IMR-90 (cell line): ENCODE measurements around the gene SLC30A2. TPM values are rescaled to one million over a fixed set of nuclear protein-coding genes. Genes with fewer than 3 reads are reported as not detected.

ENCODE experiments used
- ATAC-seq: fragments of 200-7000 bp; cut with Tn5 transposase; 2 replicates; pipeline ENCODE4 v1.9.1; 2020; ENCODE audit warnings: low read depth, mild to moderate bottlenecking, moderate library complexity
- BruUV-seq: library from RNA; stranded (reverse); fragments of 400-500 nt; replicated peaks from 2 replicates; lab custom pipeline; 2021; lab: Mats Ljungman, UMichigan
- CTCF ChIA-PET: fragments of 300-600 bp; formaldehyde crosslinking; extraction: SDS; loops from one replicate; lab custom pipeline; 2021; ENCODE audit warnings: antibody characterized with exemption; lab: Yijun Ruan, JAX
- POLR2A ChIA-PET: fragments of 300-600 bp; sonication (Branson Sonifier 250); formaldehyde crosslinking; loops from one replicate; lab custom pipeline; 2022; ENCODE audit warnings: antibody characterized with exemption; ENCODE audit not compliant: unreplicated experiment; lab: Charles Lee
- DNase-seq: peaks from one replicate; pipeline ENCODE4 v3.0.0; 2013
- H2AFZ ChIP-seq: replicated peaks from 2 replicates; pipeline ENCODE3; 2013; ENCODE audit warnings: low read length, mild to moderate bottlenecking; ENCODE audit not compliant: poor library complexity
- H2AK5ac ChIP-seq: 2 replicates; pipeline ENCODE4 v1.6.1; 2013; ENCODE audit warnings: low read depth, low read length, inconsistent platforms
- H2AK9ac ChIP-seq: replicated peaks from 2 replicates; pipeline ENCODE3; 2013; ENCODE audit warnings: mild to moderate bottlenecking, low read depth, low read length, moderate library complexity; ENCODE audit not compliant: poor library complexity
- H2BK120ac ChIP-seq: 2 replicates; pipeline ENCODE4 v1.6.1; 2013; ENCODE audit warnings: low read depth, low read length, inconsistent platforms
- H2BK15ac ChIP-seq: 3 replicates; pipeline ENCODE4 v1.6.1; 2013; ENCODE audit warnings: low read depth, low read length, inconsistent platforms
- H2BK20ac ChIP-seq: 2 replicates; pipeline ENCODE4 v1.6.1; 2013; ENCODE audit warnings: low read depth, mild to moderate bottlenecking, inconsistent platforms, low read length, moderate library complexity
- H2BK5ac ChIP-seq: 2 replicates; pipeline ENCODE4 v1.6.1; 2013; ENCODE audit warnings: mild to moderate bottlenecking, low read depth, low read length, inconsistent platforms; ENCODE audit not compliant: poor library complexity, severe bottlenecking
- H3K14ac ChIP-seq: replicated peaks from 2 replicates; pipeline ENCODE4 v1.6.1; 2013; ENCODE audit warnings: low read depth, low read length, inconsistent platforms
- H3K18ac ChIP-seq: 2 replicates; pipeline ENCODE4 v1.6.1; 2013; ENCODE audit warnings: low read depth, low read length, control low read depth
- H3K23ac ChIP-seq: 2 replicates; pipeline ENCODE4 v1.6.1; 2013; ENCODE audit warnings: low read depth, low read length, inconsistent platforms
- H3K27ac ChIP-seq: 2 replicates; pipeline ENCODE4 v1.5.1; 2013; ENCODE audit warnings: mild to moderate bottlenecking, control low read depth, low read length; ENCODE audit not compliant: insufficient read depth
- H3K27me3 ChIP-seq: 2 replicates; pipeline ENCODE4 v1.6.1; 2013; ENCODE audit warnings: low read length; ENCODE audit not compliant: control insufficient read depth, insufficient read depth
- H3K36me3 ChIP-seq: 2 replicates; pipeline ENCODE4 v1.6.1; 2013; ENCODE audit warnings: low read length, mixed read lengths; ENCODE audit not compliant: control insufficient read depth, insufficient read depth
- H3K4ac ChIP-seq: 2 replicates; pipeline ENCODE4 v1.6.1; 2013; ENCODE audit warnings: low read depth, low read length, inconsistent platforms
- H3K4me1 ChIP-seq: 2 replicates; pipeline ENCODE4 v1.6.1; 2013; ENCODE audit warnings: low read length, mixed read lengths; ENCODE audit not compliant: control insufficient read depth, insufficient read depth
- H3K4me2 ChIP-seq: 2 replicates; pipeline ENCODE4 v1.6.1; 2013; ENCODE audit warnings: low read depth, mild to moderate bottlenecking, control low read depth, low read length, moderate library complexity
- H3K4me3 ChIP-seq: 2 replicates; pipeline ENCODE4 v1.5.1; 2013; ENCODE audit warnings: low read depth, mild to moderate bottlenecking, control low read depth, low read length, moderate library complexity; ENCODE audit not compliant: insufficient read depth
- H3K56ac ChIP-seq: 2 replicates; pipeline ENCODE4 v1.6.1; 2013; ENCODE audit warnings: low read length, inconsistent platforms; ENCODE audit not compliant: insufficient read depth; ENCODE audit errors: extremely low read depth
- H3K79me1 ChIP-seq, 2 experiments: 2 replicates each; pipeline ENCODE4 v1.6.1; 2013; ENCODE audit warnings: low read length in 2 of 2, inconsistent platforms in 1 of 2, low read depth in 1 of 2
- H3K9ac ChIP-seq: 2 replicates; pipeline ENCODE4 v1.6.1; 2013; ENCODE audit warnings: low read depth, low read length, control low read depth
- H3K9me1 ChIP-seq: 2 replicates; pipeline ENCODE4 v1.6.1; 2013; ENCODE audit warnings: low read length, inconsistent platforms; ENCODE audit not compliant: insufficient read depth
- H3K9me3 ChIP-seq: 2 replicates; pipeline ENCODE4 v1.6.1; 2013; ENCODE audit warnings: low read length; ENCODE audit not compliant: control insufficient read depth, insufficient read depth
- H4K20me1 ChIP-seq: 2 replicates; pipeline ENCODE4 v1.6.1; 2013; ENCODE audit warnings: low read length, inconsistent platforms; ENCODE audit not compliant: insufficient read depth
- H4K5ac ChIP-seq: 2 replicates; pipeline ENCODE4 v1.6.1; 2013; ENCODE audit warnings: mild to moderate bottlenecking, low read depth, low read length, control low read depth
- H4K8ac ChIP-seq, 2 experiments: 2 replicates each; pipeline ENCODE4 v1.6.1; 2013; ENCODE audit warnings: low read depth in 2 of 2, low read length in 2 of 2, control low read depth in 1 of 2, inconsistent platforms in 1 of 2
- H4K91ac ChIP-seq: 2 replicates; pipeline ENCODE4 v1.6.1; 2013; ENCODE audit warnings: low read depth, low read length, inconsistent platforms; ENCODE audit not compliant: insufficient read depth
- MAZ ChIP-seq: IDR thresholded peaks from 2 replicates; pipeline ENCODE4 v1.6.1; 2012; ENCODE audit warnings: low read depth, mild to moderate bottlenecking, low read length, improper control_type of control experiment, moderate library complexity, borderline replicate concordance
- RAD21 ChIP-seq: IDR thresholded peaks from 2 replicates; pipeline ENCODE4 v1.6.1; 2012; ENCODE audit warnings: low read length, improper control_type of control experiment
- RCOR1 ChIP-seq: IDR thresholded peaks from 2 replicates; pipeline ENCODE4 v1.6.1; 2012; ENCODE audit warnings: mild to moderate bottlenecking, low read length, improper control_type of control experiment; ENCODE audit not compliant: insufficient replicate concordance
- RFX5 ChIP-seq: IDR thresholded peaks from 2 replicates; pipeline ENCODE4 v1.8.0; 2012; ENCODE audit warnings: low read depth, mild to moderate bottlenecking, low read length, moderate library complexity
- SMC3 ChIP-seq: fragments of 150-350 bp; IDR thresholded peaks from 2 replicates; pipeline ENCODE4 v1.6.1; 2016; ENCODE audit warnings: low read depth, mild to moderate bottlenecking, antibody characterized with exemption, low read length, moderate library complexity
- WGBS, 2 experiments: methylation state at CpG; one replicate each; pipeline versions ENCODE4 v1.1.5 to v1.1.7; 2013; ENCODE audit warnings: missing lambda C conversion rate in 2 of 2; ENCODE audit not compliant: insufficient read length in 1 of 2; ENCODE audit errors: extremely low coverage in 2 of 2; 5-methylcytosine and 5-hydroxymethylcytosine counted together
- dilution Hi-C: fragments of 300-500 bp; cut with HindIII; formaldehyde crosslinking; loops from one replicate; pipeline ENCODE4 v1.14.3; 2018; ENCODE audit warnings: low sequenced_read_pairs; ENCODE audit not compliant: unreplicated experiment
- in situ Hi-C: fragments of 300-500 bp; cut with MboI; formaldehyde crosslinking; loops from 3 replicates; pipeline ENCODE4 v1.14.3; 2019; ENCODE audit warnings: low sequenced_read_pairs, inconsistent platforms, mixed read lengths
- intact Hi-C: fragments of 100-400 bp; cut with micrococcal nuclease; formaldehyde crosslinking; loops from 2 replicates; pipeline ENCODE4 v1.10.0; 2022
- polyA plus RNA-seq, 3 experiments: library from polyadenylated mRNA; depleted of rRNA; stranded (reverse); fragments of >200 nt; gene quantifications; 2 replicates each; pipeline ENCODE4 v1.2.3, GENCODE V29; 2012; ENCODE audit warnings: low replicate concordance in 1 of 3
- total RNA-seq: library from RNA; depleted of rRNA; stranded (reverse); fragments of >200 nt; gene quantifications from 2 replicates; pipeline ENCODE4 v1.2.3, GENCODE V29; 2012
- TF ChIP-seq, protein P1 (sequence below): fragments of 150-350 bp; IDR thresholded peaks from 2 replicates; pipeline ENCODE4 v1.6.1; 2017; ENCODE audit warnings: mild to moderate bottlenecking, antibody characterized with exemption, low read length, low read depth
- TF ChIP-seq, protein P2 (sequence below): conservative IDR thresholded peaks from 2 replicates; pipeline ENCODE4 v1.5.1; 2012; ENCODE audit warnings: mild to moderate bottlenecking, low read depth, low read length, improper control_type of control experiment

SLC30A2 gene
- total and polyA plus RNA-seq, 2 of the 4 experiments (the other 2 are of a cell fraction): not detected

- TF ChIP-seq, protein P1, sequence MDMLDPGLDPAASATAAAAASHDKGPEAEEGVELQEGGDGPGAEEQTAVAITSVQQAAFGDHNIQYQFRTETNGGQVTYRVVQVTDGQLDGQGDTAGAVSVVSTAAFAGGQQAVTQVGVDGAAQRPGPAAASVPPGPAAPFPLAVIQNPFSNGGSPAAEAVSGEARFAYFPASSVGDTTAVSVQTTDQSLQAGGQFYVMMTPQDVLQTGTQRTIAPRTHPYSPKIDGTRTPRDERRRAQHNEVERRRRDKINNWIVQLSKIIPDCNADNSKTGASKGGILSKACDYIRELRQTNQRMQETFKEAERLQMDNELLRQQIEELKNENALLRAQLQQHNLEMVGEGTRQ: no peak
These were observed 56.3 kb downstream of the SLC30A2 start (continued) for GRCh38 chr1:25989440-25990234.

DNA sequence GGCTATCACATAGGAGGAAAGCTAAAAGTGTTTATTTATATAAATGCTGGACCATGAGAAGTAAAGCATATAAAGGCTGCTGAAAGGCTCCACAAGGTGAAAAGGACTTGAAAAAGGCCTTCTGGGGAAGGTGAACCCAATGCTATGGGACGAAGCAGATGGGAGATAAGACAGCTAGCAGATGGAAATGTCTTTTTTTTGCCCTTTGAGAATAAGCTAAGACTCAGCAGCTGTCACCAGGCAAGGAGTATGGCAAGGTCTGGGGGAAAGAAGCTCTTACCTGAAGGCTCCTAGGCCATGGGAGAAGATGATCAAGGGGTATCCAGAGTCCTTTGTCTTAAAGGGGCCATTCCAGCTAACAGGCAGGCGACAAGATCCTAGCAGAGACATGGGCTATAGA, 58.0 kb downstream of the SLC30A2 start:
- Histone ChIP-seq H3K18ac (no peak overlapping the region), H3K9me3 (no peaks in the 10 kb centered on the region), H3K9ac (no peak overlapping the region), H3K4me2 (no peak overlapping the region), H3K36me3 (peaks cover 22% of the 10 kb centered on the region), H4K91ac (no peak overlapping the region), H2BK120ac (no peak overlapping the region), H2BK5ac (no peak overlapping the region), H3K14ac (no peak overlapping the region), H2AK9ac (no peak overlapping the region), H3K4ac (no peak overlapping the region), H3K27ac (no peak overlapping the region), H2AK5ac (no peak overlapping the region), H4K8ac (no peak overlapping the region), H2BK15ac (no peak overlapping the region), H3K4me1 (peaks cover 10% of the 10 kb centered on the region), H3K23ac (no peak overlapping the region), H3K27me3 (no peaks in the 10 kb centered on the region), H3K4me3 (no peak overlapping the region), H3K79me1 (peaks cover 9 to 22% of the 10 kb centered on the region in 2 experiments; a peak in 3 of 4 replicates), H3K9me1 (peaks cover 12% of the 10 kb centered on the region), H3K56ac (no peak overlapping the region), H4K5ac (no peak overlapping the region), H2BK20ac (no peak overlapping the region), H4K20me1 (no peaks in the 10 kb centered on the region), H2AFZ (no peak overlapping the region)
- BruUV-seq: no TSS peak
- TF ChIP-seq, protein P2, sequence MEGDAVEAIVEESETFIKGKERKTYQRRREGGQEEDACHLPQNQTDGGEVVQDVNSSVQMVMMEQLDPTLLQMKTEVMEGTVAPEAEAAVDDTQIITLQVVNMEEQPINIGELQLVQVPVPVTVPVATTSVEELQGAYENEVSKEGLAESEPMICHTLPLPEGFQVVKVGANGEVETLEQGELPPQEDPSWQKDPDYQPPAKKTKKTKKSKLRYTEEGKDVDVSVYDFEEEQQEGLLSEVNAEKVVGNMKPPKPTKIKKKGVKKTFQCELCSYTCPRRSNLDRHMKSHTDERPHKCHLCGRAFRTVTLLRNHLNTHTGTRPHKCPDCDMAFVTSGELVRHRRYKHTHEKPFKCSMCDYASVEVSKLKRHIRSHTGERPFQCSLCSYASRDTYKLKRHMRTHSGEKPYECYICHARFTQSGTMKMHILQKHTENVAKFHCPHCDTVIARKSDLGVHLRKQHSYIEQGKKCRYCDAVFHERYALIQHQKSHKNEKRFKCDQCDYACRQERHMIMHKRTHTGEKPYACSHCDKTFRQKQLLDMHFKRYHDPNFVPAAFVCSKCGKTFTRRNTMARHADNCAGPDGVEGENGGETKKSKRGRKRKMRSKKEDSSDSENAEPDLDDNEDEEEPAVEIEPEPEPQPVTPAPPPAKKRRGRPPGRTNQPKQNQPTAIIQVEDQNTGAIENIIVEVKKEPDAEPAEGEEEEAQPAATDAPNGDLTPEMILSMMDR: no peak
- TF ChIP-seq RCOR1: no peak
- no peak for TF ChIP-seq MAZ
- TF ChIP-seq RFX5: no peak
- no peak for TF ChIP-seq RAD21
- TF ChIP-seq SMC3: no peak
- ChIA-PET CTCF (interaction anchor here (0.6 to 1.3 kb wide), 2 partner anchors 10 to 30 kb away, joined by 5 to 7 read pairs; partner anchors contain the start of gene PAFAH2), POLR2A (interaction anchor here (1.2 to 1.6 kb wide), 2 partner anchors 10 to 96 kb away, joined by 4 to 14 read pairs; partner anchors contain the start of gene PAFAH2)
- in situ Hi-C loops (no loop called here), intact Hi-C loops (no loop called here), dilution Hi-C loops (no loop called here)
- DNase-seq (no peak), ATAC-seq (no peak)
- WGBS, 2 experiments: no CpG with 5 or more reads among the region's 2 CpGs
